ENCODE data around the gene FTO. TPM values are rescaled to one million over a fixed set of nuclear protein-coding genes. Genes with fewer than 3 reads are reported as not detected.
"Not testable (repeated sequence)": the region's sequence is repeated elsewhere in the genome, so short reads cannot be mapped to it uniquely, and the experiment has no call there.

Gene FTO
- total RNA-seq, 1 experiment from 2014 or later = 55.0 TPM

DNA sequence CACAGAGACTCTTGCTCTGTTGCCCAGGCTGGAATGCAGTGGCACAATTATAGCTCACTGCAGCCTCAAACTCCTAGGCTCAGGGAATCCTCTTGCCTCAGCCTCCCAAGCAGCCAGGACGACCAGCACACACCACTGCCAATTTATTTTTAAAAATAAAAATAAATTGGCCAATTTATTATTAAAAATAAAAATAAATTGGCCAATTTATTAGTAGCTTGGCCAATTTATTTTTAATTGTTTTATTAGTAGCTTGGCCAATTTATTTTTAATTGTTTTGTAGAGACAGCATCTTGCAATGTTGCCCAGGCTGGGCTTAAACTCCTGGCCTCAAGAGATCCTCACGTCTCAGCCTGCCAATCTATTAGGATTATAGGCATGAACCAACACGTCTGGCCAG lies 184.3 kb downstream of the FTO start:
- Mint-ChIP-seq H3K36me3 (ENCODE audit: insufficient read depth, unreplicated experiment) (peaks cover 6% of the 10 kb centered on the region), H3K27ac (ENCODE audit: low read depth, unreplicated experiment) (no peak overlapping the region), H3K27me3 (ENCODE audit: insufficient read depth, unreplicated experiment) (no peaks in the 10 kb centered on the region), H3K9me3 (ENCODE audit: unreplicated experiment) (no peaks in the 10 kb centered on the region), H3K4me1 (ENCODE audit: insufficient read depth, unreplicated experiment) (peaks cover 7% of the 10 kb centered on the region), H3K4me3 (ENCODE audit: unreplicated experiment) (no peak overlapping the region)
- TF ChIP-seq, protein P1, sequence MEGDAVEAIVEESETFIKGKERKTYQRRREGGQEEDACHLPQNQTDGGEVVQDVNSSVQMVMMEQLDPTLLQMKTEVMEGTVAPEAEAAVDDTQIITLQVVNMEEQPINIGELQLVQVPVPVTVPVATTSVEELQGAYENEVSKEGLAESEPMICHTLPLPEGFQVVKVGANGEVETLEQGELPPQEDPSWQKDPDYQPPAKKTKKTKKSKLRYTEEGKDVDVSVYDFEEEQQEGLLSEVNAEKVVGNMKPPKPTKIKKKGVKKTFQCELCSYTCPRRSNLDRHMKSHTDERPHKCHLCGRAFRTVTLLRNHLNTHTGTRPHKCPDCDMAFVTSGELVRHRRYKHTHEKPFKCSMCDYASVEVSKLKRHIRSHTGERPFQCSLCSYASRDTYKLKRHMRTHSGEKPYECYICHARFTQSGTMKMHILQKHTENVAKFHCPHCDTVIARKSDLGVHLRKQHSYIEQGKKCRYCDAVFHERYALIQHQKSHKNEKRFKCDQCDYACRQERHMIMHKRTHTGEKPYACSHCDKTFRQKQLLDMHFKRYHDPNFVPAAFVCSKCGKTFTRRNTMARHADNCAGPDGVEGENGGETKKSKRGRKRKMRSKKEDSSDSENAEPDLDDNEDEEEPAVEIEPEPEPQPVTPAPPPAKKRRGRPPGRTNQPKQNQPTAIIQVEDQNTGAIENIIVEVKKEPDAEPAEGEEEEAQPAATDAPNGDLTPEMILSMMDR (IDR thresholded peaks at IDR 0.05; ENCODE audit: unreplicated experiment) = no peak
- ChIA-PET CTCF (interaction anchor here (0.6 to 1.9 kb wide), 6 partner anchors 19 to 1813 kb away, joined by 3 to 5 read pairs (median 3); partner anchors contain the start of gene IRX5), POLR2A (interaction anchor here (0.6 to 1.4 kb wide), 6 partner anchors 20 to 337 kb away, joined by 3 to 4 read pairs (median 4); no protein-coding TSS in a partner anchor)
- no peak for DNase-seq (ENCODE audit: unreplicated experiment)
- BruUV-seq (replicated peaks) = no TSS peak
- intact Hi-C loops (cut with micrococcal nuclease) = no loop called here

DNA sequence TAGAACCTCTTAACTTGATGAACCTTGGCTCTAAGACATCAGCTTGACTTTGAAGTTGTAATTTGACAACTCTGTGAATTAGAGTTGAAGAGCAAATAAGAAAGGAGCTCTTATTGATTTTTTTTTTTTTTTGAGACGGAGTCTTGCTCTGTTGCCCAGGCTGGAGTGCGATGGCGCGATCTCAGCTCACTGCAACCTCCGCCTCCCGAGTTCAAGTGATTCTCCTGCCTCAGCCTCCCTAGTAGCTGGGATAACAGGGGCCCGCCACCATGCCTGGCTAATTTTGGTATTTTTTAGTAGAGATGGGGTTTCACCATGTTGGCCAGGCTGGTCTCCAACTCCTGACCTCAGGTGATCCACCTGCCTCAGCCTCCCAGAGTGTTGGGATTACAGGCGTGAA lies 186.9 kb downstream of the FTO start:
- CTCF ChIA-PET = interaction anchor here (0.6 to 3.3 kb wide), 16 partner anchors 10 to 1581 kb away, joined by 3 to 21 read pairs (median 3); no protein-coding TSS in a partner anchor
- not testable (repeated sequence) for H3K27me3 Mint-ChIP-seq (ENCODE audit: insufficient read depth, unreplicated experiment); BruUV-seq (replicated peaks); H3K9me3 Mint-ChIP-seq (ENCODE audit: unreplicated experiment); H3K4me3 Mint-ChIP-seq (ENCODE audit: unreplicated experiment); H3K27ac Mint-ChIP-seq (ENCODE audit: low read depth, unreplicated experiment); H3K36me3 Mint-ChIP-seq (ENCODE audit: insufficient read depth, unreplicated experiment); DNase-seq (ENCODE audit: unreplicated experiment)
- intact Hi-C loops (cut with micrococcal nuclease) = loop anchor here (5.0 to 10.0 kb wide), 4 partner anchors 194 to 741 kb away; no protein-coding TSS in a partner anchor
- POLR2A ChIA-PET = interaction anchor here (0.6 to 3.1 kb wide), 9 partner anchors 10 to 793 kb away, joined by 3 to 17 read pairs (median 4); partner anchors contain the start of gene IRX3
- H3K4me1 Mint-ChIP-seq (ENCODE audit: insufficient read depth, unreplicated experiment) = peaks cover 16% of the 10 kb centered on the region

DNA sequence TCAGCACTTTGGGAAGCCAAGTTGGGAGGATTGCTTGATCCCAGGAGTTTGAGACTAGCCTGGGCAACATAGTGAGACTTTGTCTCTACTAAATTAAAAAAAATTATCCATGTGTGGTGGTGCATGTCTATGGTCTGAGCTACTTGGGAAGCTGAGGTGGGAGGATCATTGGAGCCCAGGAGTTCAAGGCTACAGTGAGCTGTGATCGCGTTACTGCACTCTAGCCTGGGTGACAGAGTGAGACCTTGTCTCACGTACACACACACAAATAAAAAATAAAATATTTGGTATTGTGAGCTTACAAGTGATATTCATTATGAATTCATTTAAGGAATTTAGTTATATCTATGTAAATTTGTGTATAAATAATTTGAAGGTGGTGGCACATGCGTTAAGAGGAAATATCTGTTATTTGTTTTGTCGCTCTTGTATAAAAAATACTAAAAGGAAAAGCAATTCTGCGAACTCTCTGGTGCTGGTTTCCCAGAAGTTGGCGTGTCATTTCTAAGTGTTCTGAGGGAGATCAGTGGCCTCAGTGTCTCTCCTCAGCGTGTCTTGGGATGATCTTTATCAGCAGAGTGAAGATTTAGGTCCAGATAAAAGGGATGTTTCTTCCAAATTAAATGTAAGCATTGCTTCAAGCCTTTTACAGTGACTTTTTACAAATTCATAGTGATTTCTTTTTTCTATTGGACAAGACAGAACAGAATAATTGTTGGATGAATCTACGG lies 187.6 kb downstream of the FTO start:
- no peak for DNase-seq (ENCODE audit: unreplicated experiment)
- Mint-ChIP-seq H3K27me3 (ENCODE audit: insufficient read depth, unreplicated experiment) (no peaks in the 10 kb centered on the region), H3K4me3 (ENCODE audit: unreplicated experiment) (no peak overlapping the region), H3K4me1 (ENCODE audit: insufficient read depth, unreplicated experiment) (peaks cover 16% of the 10 kb centered on the region), H3K27ac (ENCODE audit: low read depth, unreplicated experiment) (no peak overlapping the region), H3K36me3 (ENCODE audit: insufficient read depth, unreplicated experiment) (peaks cover 6% of the 10 kb centered on the region), H3K9me3 (ENCODE audit: unreplicated experiment) (no peaks in the 10 kb centered on the region)
- BruUV-seq (replicated peaks) = no TSS peak
- TF ChIP-seq, protein P1 (IDR thresholded peaks at IDR 0.05; ENCODE audit: unreplicated experiment) = no peak
- CTCF ChIA-PET = interaction anchor here (0.6 to 3.3 kb wide), 21 partner anchors 10 to 1580 kb away, joined by 3 to 21 read pairs (median 3); no protein-coding TSS in a partner anchor
- POLR2A ChIA-PET = interaction anchor here (0.6 to 3.1 kb wide), 12 partner anchors 9 to 638 kb away, joined by 3 to 17 read pairs (median 4); partner anchors contain the start of gene IRX3
- intact Hi-C loops (cut with micrococcal nuclease) = loop anchor here (1.0 to 10.0 kb wide), 8 partner anchors 119 to 1037 kb away; partner anchors contain the start of gene IRX3

GRCh38 chr16:53892155-53892554 lies 188.2 kb downstream of the FTO start:
- CTCF ChIA-PET = interaction anchor here (0.6 to 3.3 kb wide), 20 partner anchors 8 to 1064 kb away, joined by 3 to 21 read pairs (median 4); no protein-coding TSS in a partner anchor
- H3K27ac Mint-ChIP-seq (ENCODE audit: low read depth, unreplicated experiment) = no peak overlapping the region
- H3K27me3 Mint-ChIP-seq (ENCODE audit: insufficient read depth, unreplicated experiment) = no peaks in the 10 kb centered on the region

More at GRCh38 chr16:53892155-53892554, 188.2 kb downstream of the FTO start:
- TF ChIP-seq, protein P1 (IDR thresholded peaks at IDR 0.05; ENCODE audit: unreplicated experiment) = peak; percentile 67
- POLR2A ChIA-PET = interaction anchor here (0.6 to 3.1 kb wide), 10 partner anchors 9 to 756 kb away, joined by 3 to 17 read pairs (median 4); partner anchors contain the start of gene IRX3
- no peaks in the 10 kb centered on the region for H3K9me3 Mint-ChIP-seq (ENCODE audit: unreplicated experiment)
- H3K36me3 Mint-ChIP-seq (ENCODE audit: insufficient read depth, unreplicated experiment) = peaks cover 6% of the 10 kb centered on the region
- H3K4me3 Mint-ChIP-seq (ENCODE audit: unreplicated experiment) = no peak overlapping the region
- intact Hi-C loops (cut with micrococcal nuclease) = loop anchor here (1.0 to 10.0 kb wide), 8 partner anchors 119 to 1037 kb away; partner anchors contain the start of gene IRX3
- H3K4me1 Mint-ChIP-seq (ENCODE audit: insufficient read depth, unreplicated experiment) = peaks cover 16% of the 10 kb centered on the region
- DNase-seq (ENCODE audit: unreplicated experiment) = peak; percentile 77
- BruUV-seq (replicated peaks) = no TSS peak

All from MCF 10A (cell line).